Astrocyte (in vitro differentiated cells and primary cell): ENCODE results near the gene FAM13A. TPM values are rescaled to one million over a fixed set of nuclear protein-coding genes. Genes with fewer than 3 reads are reported as not detected.

Source experiments
- DNase-seq: peaks from one replicate; pipeline ENCODE4 v3.0.0-alpha.2; 2010; ENCODE audit warnings: low read depth
- FAIRE-seq: peaks from 2 replicates; lab custom pipeline; 2011; peaks lifted over from hg19 to GRCh38; lab: Jason Lieb, UNC
- H2AFZ ChIP-seq: 2 replicates; pipeline ENCODE4 v1.6.0; 2012; ENCODE audit warnings: low read depth, low read length, inconsistent platforms
- H3K27ac ChIP-seq: 2 replicates; pipeline ENCODE4 v1.5.1; 2011; ENCODE audit warnings: low read depth, low read length, inconsistent platforms
- H3K27me3 ChIP-seq: 2 replicates; pipeline ENCODE4 v1.6.0; 2011; ENCODE audit warnings: low read length, inconsistent platforms; ENCODE audit not compliant: insufficient read depth
- H3K36me3 ChIP-seq: 2 replicates; pipeline ENCODE4 v1.5.1; 2011; ENCODE audit warnings: low read length, inconsistent platforms; ENCODE audit not compliant: insufficient read depth
- H3K4me1 ChIP-seq: 2 replicates; pipeline ENCODE4 v1.5.1; 2011; ENCODE audit warnings: low read length, inconsistent platforms; ENCODE audit not compliant: insufficient read depth
- H3K4me2 ChIP-seq: 2 replicates; pipeline ENCODE4 v1.6.0; 2012; ENCODE audit warnings: low read length, inconsistent platforms
- H3K4me3 ChIP-seq: 2 replicates; pipeline ENCODE4 v1.5.1; 2011; ENCODE audit warnings: low read depth, mild to moderate bottlenecking, low read length, inconsistent platforms; ENCODE audit not compliant: insufficient read depth
- H3K79me2 ChIP-seq: 2 replicates; pipeline ENCODE4 v1.6.0; 2012; ENCODE audit warnings: mild to moderate bottlenecking, low read length, inconsistent platforms; ENCODE audit not compliant: insufficient read depth
- H3K9ac ChIP-seq: 2 replicates; pipeline ENCODE4 v1.6.0; 2012; ENCODE audit warnings: mild to moderate bottlenecking, low read length, inconsistent platforms
- H3K9me3 ChIP-seq: 2 replicates; pipeline ENCODE4 v1.5.1; 2012; ENCODE audit warnings: low read depth, mild to moderate bottlenecking, low read length, inconsistent platforms; ENCODE audit not compliant: insufficient read depth
- H4K20me1 ChIP-seq: 2 replicates; pipeline ENCODE4 v1.6.0; 2012; ENCODE audit warnings: low read length, inconsistent platforms; ENCODE audit not compliant: insufficient read depth
- H3K27ac Mint-ChIP-seq: one replicate; pipeline ENCODE4 v1.8.0; 2021; ENCODE audit warnings: mild to moderate bottlenecking, mixed read lengths; ENCODE audit not compliant: unreplicated experiment
- H3K27me3 Mint-ChIP-seq: one replicate; pipeline ENCODE4 v1.8.0; 2021; ENCODE audit warnings: low read depth, mixed read lengths; ENCODE audit not compliant: unreplicated experiment
- H3K36me3 Mint-ChIP-seq: one replicate; pipeline ENCODE4 v1.8.0; 2021; ENCODE audit warnings: low read depth, mixed read lengths; ENCODE audit not compliant: unreplicated experiment
- H3K4me1 Mint-ChIP-seq: one replicate; pipeline ENCODE4 v1.8.0; 2021; ENCODE audit warnings: low read depth, mixed read lengths; ENCODE audit not compliant: unreplicated experiment
- H3K4me3 Mint-ChIP-seq: one replicate; pipeline ENCODE4 v1.8.0; 2021; ENCODE audit warnings: mild to moderate bottlenecking, moderate library complexity, mixed read lengths; ENCODE audit not compliant: unreplicated experiment
- H3K9me3 Mint-ChIP-seq: one replicate; pipeline ENCODE4 v1.8.0; 2021; ENCODE audit warnings: mild to moderate bottlenecking, mixed read lengths; ENCODE audit not compliant: unreplicated experiment
- EZH2 ChIP-seq: IDR thresholded peaks from 2 replicates; pipeline ENCODE4 v1.6.1; 2012; ENCODE audit warnings: mild to moderate bottlenecking, low read length, inconsistent platforms; ENCODE audit not compliant: insufficient read depth
- total RNA-seq: library from RNA; stranded (reverse); gene quantifications from 2 replicates; pipeline ENCODE4 v1.2.1, GENCODE V29; 2021
- TF ChIP-seq, protein P1 (sequence below): IDR thresholded peaks from 2 replicates; pipeline ENCODE4 v1.5.1; 2011; ENCODE audit warnings: low read depth, mild to moderate bottlenecking, inconsistent platforms, low read length, moderate library complexity; ENCODE audit not compliant: insufficient read depth

Gene FAM13A
- total RNA-seq, 1 donor from 2014 or later, result 12.0 TPM

DNA sequence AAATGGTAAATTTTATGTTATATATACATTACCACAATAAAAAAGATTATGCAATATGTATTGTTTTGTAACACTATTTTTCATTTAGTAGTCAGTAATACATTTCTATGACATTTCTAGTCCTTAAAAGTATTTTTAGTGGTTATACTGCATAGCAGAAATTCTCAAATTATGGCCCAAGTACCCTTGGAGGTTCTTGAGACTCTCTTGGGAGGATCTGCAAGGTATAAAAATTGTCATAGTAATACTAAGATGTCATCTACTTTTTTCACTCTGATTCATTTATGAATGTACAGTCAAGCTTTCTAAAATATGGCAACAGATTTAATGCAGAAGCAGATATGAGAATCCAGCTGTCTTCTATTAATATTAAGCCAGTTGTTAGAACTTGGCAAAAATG is 220.8 kb downstream of the FAM13A start:
- Histone ChIP-seq H3K9me3 (no peaks in the 10 kb centered on the region), H3K4me2 (no peak overlapping the region), H3K4me3 (no peak overlapping the region), H3K27me3 (no peaks in the 10 kb centered on the region), H4K20me1 (no peaks in the 10 kb centered on the region), H3K27ac (no peak overlapping the region), H3K36me3 (no peaks in the 10 kb centered on the region), H3K79me2 (no peaks in the 10 kb centered on the region), H3K9ac (no peak overlapping the region), H2AFZ (no peak overlapping the region), H3K4me1 (no peaks in the 10 kb centered on the region)
- H3K4me1 Mint-ChIP-seq, result no peaks in the 10 kb centered on the region
- DNase-seq (no peak), FAIRE-seq (no peak)
- H3K36me3 Mint-ChIP-seq, result no peaks in the 10 kb centered on the region
- no peak overlapping the region for H3K4me3 Mint-ChIP-seq
- H3K27me3 Mint-ChIP-seq, result no peaks in the 10 kb centered on the region
- TF ChIP-seq, protein P1, sequence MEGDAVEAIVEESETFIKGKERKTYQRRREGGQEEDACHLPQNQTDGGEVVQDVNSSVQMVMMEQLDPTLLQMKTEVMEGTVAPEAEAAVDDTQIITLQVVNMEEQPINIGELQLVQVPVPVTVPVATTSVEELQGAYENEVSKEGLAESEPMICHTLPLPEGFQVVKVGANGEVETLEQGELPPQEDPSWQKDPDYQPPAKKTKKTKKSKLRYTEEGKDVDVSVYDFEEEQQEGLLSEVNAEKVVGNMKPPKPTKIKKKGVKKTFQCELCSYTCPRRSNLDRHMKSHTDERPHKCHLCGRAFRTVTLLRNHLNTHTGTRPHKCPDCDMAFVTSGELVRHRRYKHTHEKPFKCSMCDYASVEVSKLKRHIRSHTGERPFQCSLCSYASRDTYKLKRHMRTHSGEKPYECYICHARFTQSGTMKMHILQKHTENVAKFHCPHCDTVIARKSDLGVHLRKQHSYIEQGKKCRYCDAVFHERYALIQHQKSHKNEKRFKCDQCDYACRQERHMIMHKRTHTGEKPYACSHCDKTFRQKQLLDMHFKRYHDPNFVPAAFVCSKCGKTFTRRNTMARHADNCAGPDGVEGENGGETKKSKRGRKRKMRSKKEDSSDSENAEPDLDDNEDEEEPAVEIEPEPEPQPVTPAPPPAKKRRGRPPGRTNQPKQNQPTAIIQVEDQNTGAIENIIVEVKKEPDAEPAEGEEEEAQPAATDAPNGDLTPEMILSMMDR, result no peak
- TF ChIP-seq EZH2, result no peak
- H3K9me3 Mint-ChIP-seq, result peaks cover 2% of the 10 kb centered on the region
- no peak overlapping the region for H3K27ac Mint-ChIP-seq

DNA sequence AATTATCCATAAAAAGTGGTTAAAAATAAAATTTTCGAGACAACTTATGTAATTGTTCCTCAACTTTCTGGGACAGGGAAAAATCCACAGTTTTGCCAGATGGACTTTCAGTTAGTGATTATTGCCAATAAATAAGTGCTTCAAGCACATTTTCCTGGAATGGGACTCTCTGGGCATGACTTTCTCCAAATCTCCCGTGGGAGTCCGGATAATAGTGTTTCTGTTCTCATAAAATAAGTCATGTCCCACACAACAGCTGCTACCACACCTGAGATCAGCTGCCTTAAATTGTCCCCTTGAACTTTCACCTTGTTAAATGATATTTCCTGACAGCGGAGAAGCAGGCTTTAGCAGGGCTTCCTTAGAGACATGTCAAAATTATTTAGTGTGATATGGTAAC is 226.0 kb downstream of the FAM13A start:
- Mint-ChIP-seq H3K4me1 (no peaks in the 10 kb centered on the region), H3K4me3 (no peak overlapping the region), H3K9me3 (peaks cover 2% of the 10 kb centered on the region), H3K27me3 (no peaks in the 10 kb centered on the region), H3K36me3 (no peaks in the 10 kb centered on the region), H3K27ac (no peak overlapping the region)
- Histone ChIP-seq H4K20me1 (no peaks in the 10 kb centered on the region), H3K9ac (no peak overlapping the region), H3K4me1 (no peaks in the 10 kb centered on the region), H3K4me2 (no peak overlapping the region), H3K9me3 (no peaks in the 10 kb centered on the region), H2AFZ (no peak overlapping the region), H3K36me3 (no peaks in the 10 kb centered on the region), H3K27me3 (no peaks in the 10 kb centered on the region), H3K79me2 (no peaks in the 10 kb centered on the region), H3K4me3 (no peak overlapping the region), H3K27ac (no peak overlapping the region)
- no peak for FAIRE-seq
- no peak for DNase-seq
- TF ChIP-seq EZH2, result no peak
- TF ChIP-seq, protein P1, result no peak

DNA sequence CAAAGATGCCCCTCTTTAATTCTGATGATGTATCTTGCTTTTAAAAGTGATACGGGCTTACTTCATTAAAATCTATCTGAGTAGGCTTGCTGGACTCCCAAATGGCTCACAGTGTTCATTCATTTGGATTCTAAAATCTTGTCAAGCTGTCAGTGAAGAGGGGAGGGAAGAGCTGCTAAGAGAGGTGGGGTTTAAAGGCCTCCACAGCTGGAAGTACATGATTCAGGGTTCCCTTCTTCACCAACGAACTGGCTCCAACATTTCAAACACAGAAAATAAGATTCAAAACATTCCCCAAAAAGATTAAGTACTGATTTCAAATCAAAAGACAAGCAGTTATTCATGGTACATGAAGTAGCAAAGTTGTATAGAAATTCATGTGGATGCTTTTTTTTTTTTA is 226.4 kb downstream of the FAM13A start:
- Mint-ChIP-seq H3K27me3 (no peaks in the 10 kb centered on the region), H3K27ac (no peak overlapping the region), H3K4me1 (no peaks in the 10 kb centered on the region), H3K9me3 (peaks cover 2% of the 10 kb centered on the region), H3K36me3 (no peaks in the 10 kb centered on the region), H3K4me3 (no peak overlapping the region)
- Histone ChIP-seq H3K9ac (no peak overlapping the region), H2AFZ (no peak overlapping the region), H4K20me1 (no peaks in the 10 kb centered on the region), H3K9me3 (no peaks in the 10 kb centered on the region), H3K4me1 (no peaks in the 10 kb centered on the region), H3K4me2 (no peak overlapping the region), H3K36me3 (no peaks in the 10 kb centered on the region), H3K79me2 (no peaks in the 10 kb centered on the region), H3K4me3 (no peak overlapping the region), H3K27me3 (no peaks in the 10 kb centered on the region), H3K27ac (no peak overlapping the region)
- FAIRE-seq, result no peak
- DNase-seq, result no peak
- no peak for TF ChIP-seq EZH2
- TF ChIP-seq, protein P1, result no peak
